Muscle of leg (tissue), 11 donors: ENCODE data around the gene SMG6. TPM values are rescaled to one million over a fixed set of nuclear protein-coding genes. Genes with fewer than 3 reads are reported as not detected.
"Not testable (repeated sequence)": the region's sequence is repeated elsewhere in the genome, so short reads cannot be mapped to it uniquely, and the experiment has no call there.

Source experiments
- DNase-seq: peaks from one replicate; pipeline ENCODE4 v3.0.0; 2013
- H3K27ac ChIP-seq: one replicate; pipeline ENCODE4 v1.5.1; 2013; ENCODE audit warnings: mild to moderate bottlenecking, low read length, control low read depth
- H3K27me3 ChIP-seq: one replicate; pipeline ENCODE4 v1.6.1; 2013; ENCODE audit warnings: low read length; ENCODE audit not compliant: control insufficient read depth, insufficient read depth
- H3K36me3 ChIP-seq: one replicate; pipeline ENCODE4 v1.6.1; 2013; ENCODE audit warnings: low read length; ENCODE audit not compliant: control insufficient read depth, insufficient read depth
- H3K4me1 ChIP-seq: one replicate; pipeline ENCODE4 v1.6.1; 2013; ENCODE audit warnings: low read length; ENCODE audit not compliant: control insufficient read depth, insufficient read depth
- H3K4me3 ChIP-seq: one replicate; pipeline ENCODE4 v1.5.1; 2013; ENCODE audit warnings: low read length, control low read depth
- H3K9me3 ChIP-seq: replicated peaks from 2 replicates; pipeline ENCODE4 v1.6.1; 2013; ENCODE audit warnings: low read depth, low read length; ENCODE audit not compliant: control insufficient read depth
- WGBS: methylation state at CpG from one replicate; pipeline ENCODE4 v1.1.5; 2013; ENCODE audit warnings: missing lambda C conversion rate; ENCODE audit not compliant: insufficient coverage; 5-methylcytosine and 5-hydroxymethylcytosine counted together
- polyA plus RNA-seq, 8 donors: library from polyadenylated mRNA; unstranded; fragments of 120-200 nt; gene quantifications; one replicate each; pipeline versions ENCODE4 v1.2.1 to v1.2.3, GENCODE V29; 2013; ENCODE audit warnings: inconsistent platforms in 1 of 8, low replicate concordance in 1 of 8; ENCODE audit not compliant: insufficient read length in 8 of 8, insufficient read depth in 1 of 8
- total RNA-seq: library from RNA; stranded (reverse); fragments of 120-200 nt; gene quantifications from one replicate; pipeline ENCODE4 v1.2.4, GENCODE V29; 2013

SMG6 gene
- total and polyA plus RNA-seq, 9 donors, result 12.7 to 21.8 (median 19.2) TPM

- Histone ChIP-seq H3K36me3 (no peaks in the 10 kb centered on the region), H3K27me3 (peaks cover 58% of the 10 kb centered on the region), H3K4me1 (peaks cover 16% of the 10 kb centered on the region), H3K4me3 (no peak overlapping the region), H3K9me3 (no peaks in the 10 kb centered on the region), H3K27ac (no peak overlapping the region)
- DNase-seq, result no peak
- 86% methylated on average over 13 of the region's 14 CpGs for WGBS
Observed at GRCh38 chr17:2015314-2015713, 288.3 kb downstream of the SMG6 start.

GRCh38 chr17:2013994-2014317 lies 289.6 kb downstream of the SMG6 start:
- Histone ChIP-seq H3K4me3 (no peak overlapping the region), H3K36me3 (no peaks in the 10 kb centered on the region), H3K27me3 (peaks cover 47% of the 10 kb centered on the region), H3K27ac (no peak overlapping the region), H3K4me1 (peaks cover 16% of the 10 kb centered on the region), H3K9me3 (no peaks in the 10 kb centered on the region)
- WGBS, result no CpG with 5 or more reads among the region's 1 CpG
- no peak for DNase-seq

- 91% methylated on average over 4 of the region's 6 CpGs for WGBS
- not testable (repeated sequence) for H3K9me3 ChIP-seq, DNase-seq, H3K27ac ChIP-seq, H3K36me3 ChIP-seq, H3K4me3 ChIP-seq
- Histone ChIP-seq H3K4me1 (peaks cover 16% of the 10 kb centered on the region), H3K27me3 (peaks cover 41% of the 10 kb centered on the region)
Observed at GRCh38 chr17:2013220-2013993, 290.2 kb downstream of the SMG6 start.

- Histone ChIP-seq H3K9me3 (no peaks in the 10 kb centered on the region), H3K27me3 (peaks cover 33% of the 10 kb centered on the region), H3K4me3 (no peak overlapping the region), H3K4me1 (peaks cover 10% of the 10 kb centered on the region), H3K27ac (peak overlapping the region; percentile 29), H3K36me3 (no peaks in the 10 kb centered on the region)
- no peak for DNase-seq
- 84% methylated on average over 3 of the region's 4 CpGs for WGBS
Observed at GRCh38 chr17:2012499-2012898, 291.1 kb downstream of the SMG6 start.

- H3K4me1 ChIP-seq, result peaks cover 10% of the 10 kb centered on the region
- peak; percentile 77 for DNase-seq
- 14% methylated on average over 17 of the region's 24 CpGs for WGBS
- H3K36me3 ChIP-seq, result no peaks in the 10 kb centered on the region
- no peak overlapping the region for H3K4me3 ChIP-seq
- H3K9me3 ChIP-seq, result no peaks in the 10 kb centered on the region
- H3K27me3 ChIP-seq, result peaks cover 29% of the 10 kb centered on the region
- peak overlapping the region; percentile 21 for H3K27ac ChIP-seq
Observed at GRCh38 chr17:2011411-2012371, 291.9 kb downstream of the SMG6 start.

Other genes starting within 250 kb of the SMG6 start
- gene HIC1, start 248.7 kb downstream of the SMG6 start, total RNA-seq, result 31.3 TPM
- gene HIC1, start 248.7 kb downstream of the SMG6 start, polyA plus RNA-seq, result 10 to 100 TPM; 28.1 to 60.4 (median 44.0) TPM
- 12.4 TPM for gene SRR, start 165 bp upstream of the SMG6 start, total RNA-seq
- 10 to 100 TPM; 15.2 to 28.6 (median 23.5) TPM for gene SRR, start 165 bp upstream of the SMG6 start, polyA plus RNA-seq
- 27.4 TPM for gene TSR1, start 32.7 kb upstream of the SMG6 start, total RNA-seq
- 10 to 100 TPM; 32.0 to 46.0 (median 36.0) TPM for gene TSR1, start 32.7 kb upstream of the SMG6 start, polyA plus RNA-seq
- gene SGSM2, start 33.7 kb upstream of the SMG6 start, total RNA-seq, result 37.1 TPM
- gene SGSM2, start 33.7 kb upstream of the SMG6 start, polyA plus RNA-seq, result 10 to 100 TPM; 35.2 to 56.5 (median 45.6) TPM
- gene MNT, start 97.3 kb upstream of the SMG6 start, total RNA-seq, result 8.0 TPM
- gene MNT, start 97.3 kb upstream of the SMG6 start, polyA plus RNA-seq, result 10 to 100 TPM; 10.1 to 19.3 (median 16.1) TPM
- gene METTL16, start 208.1 kb upstream of the SMG6 start, total RNA-seq, result 15.5 TPM
- 10 to 100 TPM; 18.5 to 24.1 (median 20.6) TPM for gene METTL16, start 208.1 kb upstream of the SMG6 start, polyA plus RNA-seq